K562 (cell line): ENCODE data around the gene LRCH1. TPM values are rescaled to one million over a fixed set of nuclear protein-coding genes. Genes with fewer than 3 reads are reported as not detected.

Experiments used
- ARID1B ChIP-seq: fragments of 450-650 bp; IDR thresholded peaks from 2 replicates; pipeline ENCODE4 v1.6.1; 2016; ENCODE audit warnings: antibody characterized with exemption, mild to moderate bottlenecking, inconsistent platforms
- GATAD2A ChIP-seq: fragments of 450-650 bp; IDR thresholded peaks from 2 replicates; pipeline ENCODE4 v1.6.1; 2017
- MLX ChIP-seq, 2 experiments: fragments of 450-650 bp in 1 of 2; sonication (generic) in 1 of 2; formaldehyde crosslinking; conservative IDR thresholded peaks; 2 replicates each; pipeline versions ENCODE4 v1.4.0 to v1.8.1; 2020 to 2022; ENCODE audit warnings: mild to moderate bottlenecking in 1 of 2, missing genetic modification reagents in 1 of 2
- NRF1 ChIP-seq, 2 experiments: fragments of 450-650 bp; IDR thresholded peaks in 1 of 2; conservative IDR thresholded peaks in 1 of 2; 2 replicates each; pipeline ENCODE4 v1.6.1; 2014; ENCODE audit warnings: mild to moderate bottlenecking in 2 of 2
- RAD21 ChIP-seq, 2 experiments: fragments of 250-450 bp in 1 of 2; fragments of 450-650 bp in 1 of 2; sonication (Bioruptor Pico) in 1 of 2; formaldehyde crosslinking in 1 of 2; IDR thresholded peaks in 1 of 2; conservative IDR thresholded peaks in 1 of 2; 2 replicates each; pipeline versions ENCODE4 v1.4.0 to v1.8.0; 2020 to 2022; ENCODE audit warnings: mild to moderate bottlenecking in 2 of 2, moderate library complexity in 1 of 2
- ZNF232 ChIP-seq: sonication (generic); formaldehyde crosslinking; IDR thresholded peaks from 2 replicates; pipeline ENCODE4 v1.8.0; 2022; ENCODE audit warnings: mild to moderate bottlenecking, missing genetic modification reagents
- ZNF407 ChIP-seq: fragments of 450-650 bp; IDR thresholded peaks from 2 replicates; pipeline ENCODE4 v1.6.1; 2016; ENCODE audit warnings: low read depth
- ZNF76 ChIP-seq: fragments of 250-450 bp; sonication (Bioruptor Pico); IDR thresholded peaks from 2 replicates; pipeline ENCODE4 v1.4.0; 2020; ENCODE audit warnings: mild to moderate bottlenecking, moderate library complexity, borderline replicate concordance
- polyA plus RNA-seq, 8 experiments: library from polyadenylated mRNA; depleted of rRNA in 4 of 8; stranded (reverse) in 5 of 8; unstranded in 3 of 8; fragments of >200 nt; fragmentation: Nextera tagmentation in 2 of 8; fragmentation: Illumina TruSeq in 1 of 8; extraction: Ambion mirVana in 2 of 8; extraction: Trizol in 1 of 8; gene quantifications; 2 replicates each; pipeline versions ENCODE4 v1.2.1 to v1.2.3, GENCODE V29; 2011 to 2014; ENCODE audit warnings: inconsistent platforms in 1 of 8, missing spikeins in 1 of 8
- total RNA-seq, 7 experiments: library from RNA; depleted of rRNA in 6 of 7; stranded (reverse); fragments of >200 nt in 6 of 7; fragmentation: Illumina TruSeq in 2 of 7; extraction: Trizol in 2 of 7; gene quantifications; 2 replicates each; pipeline versions ENCODE4 v1.2.1 to v1.2.3, GENCODE V29; 2011 to 2021; ENCODE audit warnings: low replicate concordance in 1 of 7
- TF ChIP-seq, protein P1 (sequence below): fragments of 450-650 bp; IDR thresholded peaks from one replicate; pipeline ENCODE4 v1.6.1; 2018; ENCODE audit warnings: mild to moderate bottlenecking, moderate library complexity; ENCODE audit not compliant: partially characterized antibody
- TF ChIP-seq, protein P2 (sequence below), 2 experiments: IDR thresholded peaks; 2 replicates each; pipeline ENCODE4 v1.6.1; 2012; ENCODE audit warnings: improper control_type of control experiment in 2 of 2, low read depth in 2 of 2, low read length in 2 of 2, borderline replicate concordance in 1 of 2

Gene LRCH1
- total and polyA plus RNA-seq, 9 of the 15 experiments (the other 6 are each of a cell fraction or from before 2014, with no cell fraction given) = 1.1 to 6.8 (median 3.7) TPM

DNA sequence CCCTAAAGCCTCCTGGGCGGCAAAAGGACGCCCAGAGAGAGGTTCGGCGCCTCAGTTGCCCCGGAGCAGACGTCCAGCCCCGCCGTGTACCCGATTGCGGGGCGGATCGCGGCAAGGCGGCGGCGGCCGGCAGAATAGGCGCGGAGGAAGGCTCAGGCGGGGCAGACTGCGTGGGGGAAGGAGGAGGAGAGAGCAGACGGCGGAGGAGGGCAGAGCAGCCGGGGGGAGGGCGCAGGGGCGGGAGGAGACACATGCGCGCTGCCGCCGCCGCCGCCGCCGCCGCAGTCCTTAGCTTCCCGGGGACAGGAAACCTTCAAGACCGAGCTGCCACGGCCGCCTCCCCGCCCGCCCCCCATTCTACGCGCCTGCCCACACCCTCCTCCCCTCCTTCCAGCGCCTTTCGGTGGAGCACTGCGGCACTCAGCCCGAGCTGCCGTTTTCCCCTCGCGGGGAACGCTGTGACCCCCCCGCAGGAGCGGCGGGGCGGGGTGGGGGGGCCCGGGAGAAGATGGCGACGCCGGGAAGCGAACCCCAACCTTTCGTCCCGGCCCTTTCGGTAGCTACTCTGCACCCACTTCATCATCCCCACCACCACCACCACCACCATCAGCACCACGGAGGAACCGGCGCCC lies at the start of gene LRCH1 (continued):
- TF ChIP-seq, protein P1, sequence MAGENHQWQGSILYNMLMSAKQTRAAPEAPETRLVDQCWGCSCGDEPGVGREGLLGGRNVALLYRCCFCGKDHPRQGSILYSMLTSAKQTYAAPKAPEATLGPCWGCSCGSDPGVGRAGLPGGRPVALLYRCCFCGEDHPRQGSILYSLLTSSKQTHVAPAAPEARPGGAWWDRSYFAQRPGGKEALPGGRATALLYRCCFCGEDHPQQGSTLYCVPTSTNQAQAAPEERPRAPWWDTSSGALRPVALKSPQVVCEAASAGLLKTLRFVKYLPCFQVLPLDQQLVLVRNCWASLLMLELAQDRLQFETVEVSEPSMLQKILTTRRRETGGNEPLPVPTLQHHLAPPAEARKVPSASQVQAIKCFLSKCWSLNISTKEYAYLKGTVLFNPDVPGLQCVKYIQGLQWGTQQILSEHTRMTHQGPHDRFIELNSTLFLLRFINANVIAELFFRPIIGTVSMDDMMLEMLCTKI = no peak
- TF ChIP-seq ZNF76 = no peak
- no peak for TF ChIP-seq MLX (CRISPR knock-in tag; conservative IDR thresholded peaks at IDR 0.05)
- TF ChIP-seq NRF1 (conservative IDR thresholded peaks at IDR 0.05 in 1 of 2, IDR thresholded peaks at IDR 0.05 in 1 of 2) = peak; percentile 37 to 48; a peak in 2 of 4 replicates
- TF ChIP-seq, protein P2, sequence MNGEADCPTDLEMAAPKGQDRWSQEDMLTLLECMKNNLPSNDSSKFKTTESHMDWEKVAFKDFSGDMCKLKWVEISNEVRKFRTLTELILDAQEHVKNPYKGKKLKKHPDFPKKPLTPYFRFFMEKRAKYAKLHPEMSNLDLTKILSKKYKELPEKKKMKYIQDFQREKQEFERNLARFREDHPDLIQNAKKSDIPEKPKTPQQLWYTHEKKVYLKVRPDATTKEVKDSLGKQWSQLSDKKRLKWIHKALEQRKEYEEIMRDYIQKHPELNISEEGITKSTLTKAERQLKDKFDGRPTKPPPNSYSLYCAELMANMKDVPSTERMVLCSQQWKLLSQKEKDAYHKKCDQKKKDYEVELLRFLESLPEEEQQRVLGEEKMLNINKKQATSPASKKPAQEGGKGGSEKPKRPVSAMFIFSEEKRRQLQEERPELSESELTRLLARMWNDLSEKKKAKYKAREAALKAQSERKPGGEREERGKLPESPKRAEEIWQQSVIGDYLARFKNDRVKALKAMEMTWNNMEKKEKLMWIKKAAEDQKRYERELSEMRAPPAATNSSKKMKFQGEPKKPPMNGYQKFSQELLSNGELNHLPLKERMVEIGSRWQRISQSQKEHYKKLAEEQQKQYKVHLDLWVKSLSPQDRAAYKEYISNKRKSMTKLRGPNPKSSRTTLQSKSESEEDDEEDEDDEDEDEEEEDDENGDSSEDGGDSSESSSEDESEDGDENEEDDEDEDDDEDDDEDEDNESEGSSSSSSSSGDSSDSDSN (IDR thresholded peaks at IDR 0.05; ENCODE audit: borderline replicate concordance in 1 of 2, low read depth in 2 of 2, low read length in 2 of 2) = 0 out of 4 replicates have a peak, but pooled peaks have one; percentile 8 to 13
- no peak for TF ChIP-seq ZNF232
- no peak for TF ChIP-seq ZNF407
- no peak for TF ChIP-seq RAD21 (CRISPR knock-in tag; conservative IDR thresholded peaks at IDR 0.05 in 1 of 2, IDR thresholded peaks at IDR 0.05 in 1 of 2)
- TF ChIP-seq ARID1B = no peak
- TF ChIP-seq GATAD2A = no peak
